Hematopoietic multipotent progenitor cell treated with erythropoietin and hydrocortisone succinate and interleukin-3 and kit ligand, for 15 days (in vitro differentiated cells): ENCODE data around the gene HSPA8.
"Not testable (repeated sequence)": the region's sequence is repeated elsewhere in the genome, so short reads cannot be mapped to it uniquely, and the experiment has no call there.

ENCODE experiments used
- DNase-seq: peaks from one replicate; pipeline ENCODE4 v3.0.0-alpha.2; 2015; ENCODE audit warnings: low spot score

Gene HSPA8

GRCh38 chr11:123072332-123072761 is 10.4 kb upstream of the HSPA8 start:
- DNase-seq: no peak

- no peak for DNase-seq
Observed at GRCh38 chr11:123069908-123070821, 8.2 kb upstream of the HSPA8 start.

GRCh38 chr11:123065621-123066020 is 3.7 kb upstream of the HSPA8 start:
- no peak for DNase-seq

- no peak for DNase-seq
Observed at GRCh38 chr11:123063826-123064657, 2.1 kb upstream of the HSPA8 start.

GRCh38 chr11:123062892-123063825 is 1.2 kb upstream of the HSPA8 start:
- DNase-seq: peak; percentile 63

- peak; percentile 97 for DNase-seq
Observed at GRCh38 chr11:123062158-123062891, 389 bp upstream of the HSPA8 start.

- DNase-seq: no peak
Observed at GRCh38 chr11:123060277-123061000, 1.5 kb downstream of the HSPA8 start.

GRCh38 chr11:123059041-123059920 is 2.7 kb downstream of the HSPA8 start:
- not testable (repeated sequence) for DNase-seq

GRCh38 chr11:123057661-123058305 is 4.2 kb downstream of the HSPA8 start:
- no peak for DNase-seq

- no peak for DNase-seq
Observed at GRCh38 chr11:123056835-123057491, 5.0 kb downstream of the HSPA8 start.

GRCh38 chr11:123055191-123055901 is 6.6 kb downstream of the HSPA8 start:
- DNase-seq: no peak

- DNase-seq: peak; percentile 86
Observed at GRCh38 chr11:123054301-123055065, 7.5 kb downstream of the HSPA8 start.

GRCh38 chr11:123052901-123053721 is 8.8 kb downstream of the HSPA8 start:
- DNase-seq: no peak

- DNase-seq: no peak
Observed at GRCh38 chr11:123051634-123052033, 10.3 kb downstream of the HSPA8 start.

- no peak for DNase-seq
Observed at GRCh38 chr11:123051146-123051545, 10.8 kb downstream of the HSPA8 start.

GRCh38 chr11:123047947-123048293 is 14.0 kb downstream of the HSPA8 start:
- no peak for DNase-seq
